ENCODE results near the gene GOLGA8S.
"Not testable (repeated sequence)": the region's sequence is repeated elsewhere in the genome, so short reads cannot be mapped to it uniquely, and the experiment has no call there.

Gene GOLGA8S

DNA sequence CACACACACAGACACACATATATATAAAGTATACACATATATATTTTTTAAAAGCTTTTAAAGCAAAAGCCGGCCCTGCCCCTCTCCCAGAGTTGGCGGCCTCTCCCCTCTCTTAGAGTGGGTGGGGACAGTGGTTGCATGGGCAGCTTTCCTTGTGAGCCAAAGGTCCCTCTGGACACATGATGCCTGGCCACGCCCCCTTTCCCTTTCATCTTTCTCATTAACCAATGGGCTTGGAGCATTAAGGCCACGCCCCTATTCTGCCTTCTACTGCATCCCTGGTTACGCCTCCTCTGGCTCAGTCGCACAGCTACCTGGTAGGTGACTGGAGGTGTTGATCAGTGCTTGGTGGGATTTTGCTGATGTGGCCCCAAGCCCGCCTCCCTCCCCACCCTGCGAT, at the start of gene GOLGA8S:
Gene GOLGA8S, plus strand, starts transcription at position 301 of the 400 bp plus-strand sequence. Its CDS starts 62 bp downstream, at position 363.
- TF ChIP-seq, protein P1, sequence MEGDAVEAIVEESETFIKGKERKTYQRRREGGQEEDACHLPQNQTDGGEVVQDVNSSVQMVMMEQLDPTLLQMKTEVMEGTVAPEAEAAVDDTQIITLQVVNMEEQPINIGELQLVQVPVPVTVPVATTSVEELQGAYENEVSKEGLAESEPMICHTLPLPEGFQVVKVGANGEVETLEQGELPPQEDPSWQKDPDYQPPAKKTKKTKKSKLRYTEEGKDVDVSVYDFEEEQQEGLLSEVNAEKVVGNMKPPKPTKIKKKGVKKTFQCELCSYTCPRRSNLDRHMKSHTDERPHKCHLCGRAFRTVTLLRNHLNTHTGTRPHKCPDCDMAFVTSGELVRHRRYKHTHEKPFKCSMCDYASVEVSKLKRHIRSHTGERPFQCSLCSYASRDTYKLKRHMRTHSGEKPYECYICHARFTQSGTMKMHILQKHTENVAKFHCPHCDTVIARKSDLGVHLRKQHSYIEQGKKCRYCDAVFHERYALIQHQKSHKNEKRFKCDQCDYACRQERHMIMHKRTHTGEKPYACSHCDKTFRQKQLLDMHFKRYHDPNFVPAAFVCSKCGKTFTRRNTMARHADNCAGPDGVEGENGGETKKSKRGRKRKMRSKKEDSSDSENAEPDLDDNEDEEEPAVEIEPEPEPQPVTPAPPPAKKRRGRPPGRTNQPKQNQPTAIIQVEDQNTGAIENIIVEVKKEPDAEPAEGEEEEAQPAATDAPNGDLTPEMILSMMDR (IDR thresholded peaks at IDR 0.05), result not testable (repeated sequence)

DNA sequence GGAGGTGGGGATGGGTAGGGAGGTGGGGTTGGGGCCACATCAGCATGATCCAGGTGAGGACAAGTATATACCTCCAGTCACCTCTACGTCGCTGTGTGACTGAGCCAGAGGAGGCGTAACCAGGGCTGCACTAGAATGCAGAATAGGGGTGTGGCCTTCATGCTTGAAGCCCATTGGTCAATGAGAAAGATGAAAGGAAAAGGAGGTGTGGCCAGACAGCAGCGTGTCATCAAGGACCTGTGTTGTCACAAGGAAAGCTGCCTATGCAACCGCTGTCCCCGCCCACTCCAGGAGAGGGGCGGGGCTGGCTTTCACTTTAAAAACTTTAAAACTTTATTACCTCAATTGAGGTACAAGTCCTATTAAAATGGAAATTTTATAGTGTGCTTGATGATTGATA, 20.5 kb upstream of the GOLGA8S start, which contains the start of gene GOLGA6L26:
Gene GOLGA6L26, minus strand, starts transcription at position 101 of the 400 bp plus-strand sequence. Its CDS starts 61 bp downstream, at position 40.
- TF ChIP-seq, protein P1 (IDR thresholded peaks at IDR 0.05), result not testable (repeated sequence)

GRCh38 chr15:23370578-23370977, 16.0 kb downstream of the GOLGA8S start:
- TF ChIP-seq, protein P1 (IDR thresholded peaks at IDR 0.05), result no peak

GRCh38 chr15:23372284-23372683, 17.7 kb downstream of the GOLGA8S start:
- TF ChIP-seq, protein P1 (IDR thresholded peaks at IDR 0.05), result no peak

- TF ChIP-seq, protein P1 (IDR thresholded peaks at IDR 0.05), result no peak
These were observed 29.8 kb downstream of the GOLGA8S start for GRCh38 chr15:23384371-23384770.

DNA sequence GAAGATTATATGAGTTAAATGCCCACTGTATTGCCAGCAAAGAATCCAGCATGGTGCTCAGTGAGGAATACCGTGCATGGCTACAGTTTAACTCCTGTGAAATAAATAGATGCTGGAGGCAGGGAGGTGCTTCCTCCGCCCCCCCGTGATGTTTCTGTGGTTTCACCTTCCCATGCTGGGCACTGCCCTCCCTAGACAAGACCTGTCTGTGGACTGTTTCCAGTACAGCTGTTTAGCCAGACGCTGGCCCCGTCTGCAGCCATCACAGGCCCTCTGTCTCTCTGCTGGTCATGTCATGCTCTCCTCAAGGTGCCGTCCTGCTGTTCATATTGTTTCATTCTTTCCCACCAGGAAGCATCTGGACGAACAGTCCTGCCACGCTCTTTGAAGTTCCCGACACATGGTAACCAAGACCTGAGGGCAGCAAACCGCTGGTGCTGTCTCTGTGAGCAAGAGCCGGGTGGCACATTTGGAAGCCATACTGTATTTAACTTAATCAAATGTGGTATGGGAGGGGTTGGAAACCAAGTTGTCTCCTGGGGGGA, 31.4 kb downstream of the GOLGA8S start:
- TF ChIP-seq, protein P1 (IDR thresholded peaks at IDR 0.05), result no peak

DNA sequence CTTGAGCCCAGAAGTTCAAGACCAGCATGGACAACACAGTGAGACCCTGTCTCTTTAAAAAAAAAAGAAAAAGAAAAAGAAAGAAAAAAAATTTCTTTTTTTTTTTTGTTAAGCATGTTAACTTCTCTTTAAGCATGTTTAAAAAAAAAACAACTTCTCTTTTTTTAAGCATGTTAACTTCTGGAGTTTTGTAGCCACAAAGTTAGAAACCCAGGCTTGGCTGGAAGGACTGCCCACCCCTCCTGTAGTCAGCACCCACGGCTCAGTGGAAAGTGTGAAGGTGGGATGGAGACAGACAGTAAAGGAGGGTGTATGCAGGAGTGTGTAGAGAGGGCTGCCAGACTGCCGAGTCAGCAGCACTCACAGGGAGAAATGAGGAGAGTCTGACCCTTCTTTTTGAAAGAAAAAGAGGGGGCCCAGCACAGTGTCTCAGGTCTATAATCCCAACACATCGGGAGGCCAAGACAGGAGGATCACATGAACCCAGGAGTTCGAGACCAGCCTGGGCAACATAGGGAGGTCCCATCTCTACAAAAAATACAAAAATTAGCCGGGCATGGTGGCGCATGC, 33.2 kb downstream of the GOLGA8S start:
- TF ChIP-seq, protein P1 (IDR thresholded peaks at IDR 0.05), result no peak
